Thoracic aorta (tissue), 2 donors: Measurements from ENCODE around the gene DNM3. TPM values are rescaled to one million over a fixed set of nuclear protein-coding genes. Genes with fewer than 3 reads are reported as not detected.

Source experiments
- ATAC-seq: fragments of 150-250 bp; one replicate; pipeline ENCODE4 v1.8.0; 2017; ENCODE audit warnings: low read depth; ENCODE audit not compliant: insufficient number of reproducible peaks, low FRiP score
- DNase-seq: peaks from one replicate; pipeline ENCODE4 v3.0.0-alpha.2; 2020; ENCODE audit warnings: low spot score
- H3K27ac ChIP-seq, 2 donors: fragments of 200-600 bp; sonication (generic); 1 replicate in 1 of 2; 2 replicates in 1 of 2; pipeline ENCODE4 v1.5.1; 2016; ENCODE audit warnings: mild to moderate bottlenecking in 2 of 2, moderate library complexity in 2 of 2
- H3K27me3 ChIP-seq: fragments of 200-600 bp; sonication (generic); replicated peaks from 2 replicates; pipeline ENCODE4 v1.6.0; 2016; ENCODE audit warnings: mild to moderate bottlenecking; ENCODE audit not compliant: insufficient read depth
- H3K36me3 ChIP-seq: fragments of 200-600 bp; sonication (generic); one replicate; pipeline ENCODE4 v1.5.1; 2016
- H3K4me1 ChIP-seq, 2 donors: fragments of 200-600 bp; sonication (generic); 1 replicate in 1 of 2; 2 replicates in 1 of 2; pipeline versions ENCODE4 v1.5.1 to v1.6.0; 2016; ENCODE audit warnings: low read depth in 2 of 2, mild to moderate bottlenecking in 1 of 2; ENCODE audit not compliant: control insufficient read depth in 1 of 2
- H3K4me3 ChIP-seq: fragments of 200-600 bp; sonication (generic); 2 replicates; pipeline ENCODE4 v1.5.1; 2016; ENCODE audit warnings: mild to moderate bottlenecking
- H3K9me3 ChIP-seq: fragments of 200-600 bp; sonication (generic); 2 replicates; pipeline ENCODE4 v1.5.1; 2016
- CTCF ChIP-seq: fragments of 200-600 bp; sonication (generic); IDR thresholded peaks from one replicate; pipeline ENCODE4 v1.5.1; 2019; ENCODE audit warnings: antibody characterized with exemption
- total RNA-seq, 2 donors: library from RNA; depleted of rRNA; stranded (reverse); fragments of >200 nt; gene quantifications; one replicate each; pipeline versions ENCODE4 v1.1.0 to v1.2.3, GENCODE V29; 2016

DNM3 gene
- total RNA-seq, 2 donors from 2014 or later: 5.8 to 7.5 TPM

- Histone ChIP-seq H3K36me3 (no peaks in the 10 kb centered on the region), H3K9me3 (no peaks in the 10 kb centered on the region), H3K27ac (no peak overlapping the region), H3K4me1 (peaks cover 12 to 25% of the 10 kb centered on the region in 2 donors), H3K4me3 (no peak overlapping the region), H3K27me3 (no peaks in the 10 kb centered on the region)
- DNase-seq (no peak), ATAC-seq (no peak)
- no peak for TF ChIP-seq CTCF
Measured at GRCh38 chr1:172326136-172326535, 484.8 kb downstream of the DNM3 start.

- DNase-seq (no peak), ATAC-seq (no peak)
- H3K4me1 ChIP-seq: peaks cover 1 to 6% of the 10 kb centered on the region in 2 donors
- no peaks in the 10 kb centered on the region for H3K9me3 ChIP-seq
- H3K36me3 ChIP-seq: no peaks in the 10 kb centered on the region
- no peak overlapping the region for H3K27ac ChIP-seq
- TF ChIP-seq CTCF: no peak
- H3K4me3 ChIP-seq: no peak overlapping the region
- H3K27me3 ChIP-seq: no peaks in the 10 kb centered on the region
Measured at GRCh38 chr1:172328266-172328665, 487.0 kb downstream of the DNM3 start.

GRCh38 chr1:172332230-172332629 is 490.9 kb downstream of the DNM3 start:
- H3K9me3 ChIP-seq: no peaks in the 10 kb centered on the region
- no peaks in the 10 kb centered on the region for H3K4me1 ChIP-seq
- DNase-seq (no peak), ATAC-seq (no peak)
- no peak overlapping the region for H3K27ac ChIP-seq
- no peak overlapping the region for H3K4me3 ChIP-seq
- H3K27me3 ChIP-seq: no peaks in the 10 kb centered on the region
- no peaks in the 10 kb centered on the region for H3K36me3 ChIP-seq
- TF ChIP-seq CTCF: no peak

GRCh38 chr1:172335377-172335776 is 494.1 kb downstream of the DNM3 start:
- Histone ChIP-seq H3K4me1 (no peaks in the 10 kb centered on the region), H3K27me3 (no peaks in the 10 kb centered on the region), H3K4me3 (no peak overlapping the region), H3K9me3 (no peaks in the 10 kb centered on the region), H3K27ac (no peak overlapping the region), H3K36me3 (no peaks in the 10 kb centered on the region)
- no peak for TF ChIP-seq CTCF
- no peak for DNase-seq
- ATAC-seq: no peak

GRCh38 chr1:172338295-172338735 is 497.0 kb downstream of the DNM3 start:
- Histone ChIP-seq H3K36me3 (no peaks in the 10 kb centered on the region), H3K4me3 (no peak overlapping the region), H3K27ac (no peak overlapping the region), H3K9me3 (no peaks in the 10 kb centered on the region), H3K27me3 (no peaks in the 10 kb centered on the region), H3K4me1 (peaks cover 6 to 8% of the 10 kb centered on the region in 2 donors)
- no peak for ATAC-seq
- no peak for TF ChIP-seq CTCF
- DNase-seq: no peak
